Esophagus muscularis mucosa (tissue), 4 donors: ENCODE results near the gene MTOR. TPM values are rescaled to one million over a fixed set of nuclear protein-coding genes. Genes with fewer than 3 reads are reported as not detected.
A peak's percentile ranks its signal among the peaks of the same experiment; 100 is the strongest.

Source experiments
- DNase-seq: peaks from one replicate; pipeline ENCODE4 v3.0.0-alpha.2; 2017; ENCODE audit errors: extremely low spot score
- H3K27ac ChIP-seq, 4 donors: fragments of 200-600 bp; sonication (generic); replicated peaks in 1 of 4; 1 replicate in 3 of 4; 2 replicates in 1 of 4; pipeline ENCODE4 v1.5.1; 2016 to 2019; ENCODE audit warnings: mild to moderate bottlenecking in 1 of 4
- H3K27me3 ChIP-seq, 4 donors: fragments of 200-600 bp; sonication (generic); one replicate each; pipeline versions ENCODE4 v1.5.1 to v1.6.0; 2016 to 2019
- H3K36me3 ChIP-seq, 4 donors: fragments of 200-600 bp; sonication (generic); one replicate each; pipeline ENCODE4 v1.5.1; 2016 to 2019
- H3K4me1 ChIP-seq, 4 donors: fragments of 200-600 bp; sonication (generic); one replicate each; pipeline ENCODE4 v1.5.1; 2016 to 2019
- H3K4me3 ChIP-seq, 4 donors: fragments of 200-600 bp; sonication (generic); 1 replicate in 2 of 4; 2 replicates in 2 of 4; pipeline ENCODE4 v1.5.1; 2016 to 2019; ENCODE audit warnings: mild to moderate bottlenecking in 4 of 4, moderate library complexity in 1 of 4
- H3K9me3 ChIP-seq, 4 donors: fragments of 200-600 bp; sonication (generic); 1 replicate in 3 of 4; 2 replicates in 1 of 4; pipeline ENCODE4 v1.5.1; 2016 to 2019
- CTCF ChIP-seq, 3 experiments: fragments of 200-600 bp in 2 of 3; fragments of 450-650 bp in 1 of 3; sonication (generic) in 2 of 3; IDR thresholded peaks; one replicate each; pipeline ENCODE4 v1.5.1; 2017 to 2019; ENCODE audit warnings: antibody characterized with exemption in 3 of 3, mild to moderate bottlenecking in 2 of 3, moderate library complexity in 1 of 3
- EP300 ChIP-seq: sonication (generic); formaldehyde crosslinking; IDR thresholded peaks from one replicate; pipeline ENCODE4 v1.6.1; 2017; ENCODE audit warnings: antibody characterized with exemption
- POLR2A ChIP-seq: fragments of 450-650 bp; IDR thresholded peaks from one replicate; pipeline ENCODE4 v1.6.1; 2017; ENCODE audit warnings: antibody characterized with exemption, moderate library complexity, mild to moderate bottlenecking, low read depth
- POLR2AphosphoS5 ChIP-seq, 2 donors: sonication (generic); formaldehyde crosslinking; IDR thresholded peaks; one replicate each; pipeline ENCODE4 v1.6.1; 2017; ENCODE audit warnings: antibody characterized with exemption in 2 of 2
- WGBS: methylation state at CpG from one replicate; pipeline ENCODE4 v1.1.5; 2018; 5-methylcytosine and 5-hydroxymethylcytosine counted together
- intact Hi-C: fragments of 100-400 bp; cut with DNase I; formaldehyde crosslinking; loops from one replicate; pipeline ENCODE4 v1.15.1; 2023
- total RNA-seq, 4 donors: library from RNA; depleted of rRNA; stranded (reverse); fragments of >200 nt; gene quantifications; one replicate each; pipeline versions ENCODE4 v1.1.0 to v1.2.1, GENCODE V29; 2016

The MTOR gene
- total RNA-seq, 4 donors from 2014 or later = 33.6 to 51.1 (median 41.0) TPM

GRCh38 chr1:11194407-11195176 is 67.8 kb downstream of the MTOR start:
- H3K9me3 ChIP-seq = no peaks in the 10 kb centered on the region
- H3K4me1 ChIP-seq = no peaks in the 10 kb centered on the region
- no peak for DNase-seq
- H3K4me3 ChIP-seq = no peak overlapping the region
- WGBS = 94% methylated on average over 14 of the region's 14 CpGs
- H3K27ac ChIP-seq = no peak overlapping the region
- no peaks in the 10 kb centered on the region for H3K27me3 ChIP-seq
- intact Hi-C loops = no loop called here
- TF ChIP-seq POLR2A = no peak
- peaks cover 52 to 98% (median 92%) of the 10 kb centered on the region in 4 donors for H3K36me3 ChIP-seq

GRCh38 chr1:11193376-11193775 is 69.0 kb downstream of the MTOR start:
- H3K36me3 ChIP-seq = peaks cover 40 to 90% (median 83%) of the 10 kb centered on the region in 4 donors
- intact Hi-C loops = no loop called here

GRCh38 chr1:11188858-11189451 is 73.4 kb downstream of the MTOR start, which contains the start of gene ANGPTL7:
ANGPTL7 (plus strand) TSS chr1:11189355; CDS start chr1:11189580, 225 bp downstream.
- H3K9me3 ChIP-seq = no peaks in the 10 kb centered on the region
- H3K27ac ChIP-seq = no peak within 1 kb of the TSS
- H3K36me3 ChIP-seq = peaks cover 26 to 69% (median 50%) of the 10 kb centered on the region in 4 donors
- peak within 1 kb of the TSS in 3 of 4 donors; percentile 4 to 11 (median 8) for H3K4me3 ChIP-seq
- DNase-seq = no peak
- peaks cover 0 to 16% (median 7%) of the 10 kb centered on the region in 4 donors for H3K4me1 ChIP-seq
- no peaks in the 10 kb centered on the region for H3K27me3 ChIP-seq
- intact Hi-C loops = loop anchor here (10.0 kb wide), 1 partner anchor 74 kb away; no protein-coding TSS in a partner anchor
- TF ChIP-seq CTCF (IDR thresholded peaks at IDR 0.05) = no peak
- TF ChIP-seq POLR2A = no peak
- no peak for TF ChIP-seq POLR2AphosphoS5 (IDR thresholded peaks at IDR 0.05)
- no peak for TF ChIP-seq EP300
- WGBS = 89% methylated on average over 7 of the region's 8 CpGs

More at GRCh38 chr1:11193376-11193775, 69.0 kb downstream of the MTOR start:
- 97% methylated on average over 10 of the region's 11 CpGs for WGBS
- H3K9me3 ChIP-seq = no peaks in the 10 kb centered on the region
- no peaks in the 10 kb centered on the region for H3K27me3 ChIP-seq
- no peak overlapping the region for H3K4me3 ChIP-seq
- no peak for DNase-seq
- no peak overlapping the region for H3K27ac ChIP-seq
- peaks cover 0 to 10% (median 4%) of the 10 kb centered on the region in 4 donors for H3K4me1 ChIP-seq
- TF ChIP-seq EP300 (no peak), POLR2A (no peak), CTCF (IDR thresholded peaks at IDR 0.05) (no peak), POLR2AphosphoS5 (IDR thresholded peaks at IDR 0.05) (no peak)

- intact Hi-C loops = loop anchor here (10.0 kb wide), 1 partner anchor 74 kb away; no protein-coding TSS in a partner anchor
- Histone ChIP-seq H3K4me1 (peaks cover 0 to 16% (median 7%) of the 10 kb centered on the region in 4 donors), H3K9me3 (no peaks in the 10 kb centered on the region), H3K4me3 (no peak overlapping the region), H3K27me3 (no peaks in the 10 kb centered on the region), H3K27ac (no peak overlapping the region), H3K36me3 (peaks cover 21 to 66% (median 45%) of the 10 kb centered on the region in 4 donors)
- no peak for DNase-seq
- WGBS = 59% methylated on average over 1 of the region's 1 CpG
- TF ChIP-seq POLR2AphosphoS5 (IDR thresholded peaks at IDR 0.05) = no peak
- no peak for TF ChIP-seq EP300
- TF ChIP-seq CTCF (IDR thresholded peaks at IDR 0.05) = no peak
- no peak for TF ChIP-seq POLR2A
Observed at GRCh38 chr1:11188381-11188780, 74.0 kb downstream of the MTOR start.

GRCh38 chr1:11187931-11188330 is 74.4 kb downstream of the MTOR start:
- H3K4me1 ChIP-seq = peaks cover 0 to 16% (median 7%) of the 10 kb centered on the region in 4 donors
- intact Hi-C loops = loop anchor here (10.0 kb wide), 1 partner anchor 73 kb away; no protein-coding TSS in a partner anchor
- TF ChIP-seq POLR2A (no peak), POLR2AphosphoS5 (IDR thresholded peaks at IDR 0.05) (no peak), EP300 (no peak), CTCF (IDR thresholded peaks at IDR 0.05) (no peak)
- H3K9me3 ChIP-seq = no peaks in the 10 kb centered on the region
- H3K36me3 ChIP-seq = peaks cover 16 to 62% (median 41%) of the 10 kb centered on the region in 4 donors
- no peak overlapping the region for H3K27ac ChIP-seq
- 85% methylated on average over 2 of the region's 2 CpGs for WGBS
- no peak overlapping the region for H3K4me3 ChIP-seq
- no peak for DNase-seq
- no peaks in the 10 kb centered on the region for H3K27me3 ChIP-seq
